Measurements from ENCODE around the gene EYA4. TPM values are rescaled to one million over a fixed set of nuclear protein-coding genes. Genes with fewer than 3 reads are reported as not detected.

Gene EYA4
- total and polyA plus RNA-seq, 2 donors (not counting 1 experiment from before 2014, with no cell fraction given) = 4.6 to 38.0 TPM

- H3K36me3 ChIP-seq (ENCODE audit: control insufficient read depth, insufficient read depth, low read length) = no peaks in the 10 kb centered on the region
- no peak overlapping the region for H3K27ac ChIP-seq (ENCODE audit: insufficient read depth, low read length)
- no peaks in the 10 kb centered on the region for H3K79me2 ChIP-seq (ENCODE audit: control insufficient read depth, insufficient read depth, low read length)
- no peak for DNase-seq (ENCODE audit: low read depth in 2 of 2)
- no peaks in the 10 kb centered on the region for H3K27me3 ChIP-seq (ENCODE audit: control insufficient read depth, insufficient read depth, low read length)
- no peak overlapping the region for H2AFZ ChIP-seq (ENCODE audit: low read length)
- no peaks in the 10 kb centered on the region for H4K20me1 ChIP-seq (ENCODE audit: control insufficient read depth, extremely low read depth, insufficient read depth, low read length)
- H3K4me1 ChIP-seq (ENCODE audit: control insufficient read depth, extremely low read depth, insufficient read depth, low read length) = no peaks in the 10 kb centered on the region
- H3K9me3 ChIP-seq (ENCODE audit: control insufficient read depth, insufficient read depth, low read depth, low read length) = no peaks in the 10 kb centered on the region
- H3K4me3 ChIP-seq (replicated peaks in 1 of 4; ENCODE audit: control extremely low read depth in 1 of 4, insufficient read depth in 1 of 4, low read depth in 3 of 4, low read length in 4 of 4) = no peak overlapping the region
- no peak overlapping the region for H3K4me2 ChIP-seq (ENCODE audit: extremely low read depth, insufficient read depth, low read length)
- H3K9ac ChIP-seq (ENCODE audit: insufficient read depth, low read length) = no peak overlapping the region
- TF ChIP-seq EZH2 (IDR thresholded peaks at IDR 0.05; ENCODE audit: low read length, missing control alignments) = no peak
- TF ChIP-seq, protein P1, sequence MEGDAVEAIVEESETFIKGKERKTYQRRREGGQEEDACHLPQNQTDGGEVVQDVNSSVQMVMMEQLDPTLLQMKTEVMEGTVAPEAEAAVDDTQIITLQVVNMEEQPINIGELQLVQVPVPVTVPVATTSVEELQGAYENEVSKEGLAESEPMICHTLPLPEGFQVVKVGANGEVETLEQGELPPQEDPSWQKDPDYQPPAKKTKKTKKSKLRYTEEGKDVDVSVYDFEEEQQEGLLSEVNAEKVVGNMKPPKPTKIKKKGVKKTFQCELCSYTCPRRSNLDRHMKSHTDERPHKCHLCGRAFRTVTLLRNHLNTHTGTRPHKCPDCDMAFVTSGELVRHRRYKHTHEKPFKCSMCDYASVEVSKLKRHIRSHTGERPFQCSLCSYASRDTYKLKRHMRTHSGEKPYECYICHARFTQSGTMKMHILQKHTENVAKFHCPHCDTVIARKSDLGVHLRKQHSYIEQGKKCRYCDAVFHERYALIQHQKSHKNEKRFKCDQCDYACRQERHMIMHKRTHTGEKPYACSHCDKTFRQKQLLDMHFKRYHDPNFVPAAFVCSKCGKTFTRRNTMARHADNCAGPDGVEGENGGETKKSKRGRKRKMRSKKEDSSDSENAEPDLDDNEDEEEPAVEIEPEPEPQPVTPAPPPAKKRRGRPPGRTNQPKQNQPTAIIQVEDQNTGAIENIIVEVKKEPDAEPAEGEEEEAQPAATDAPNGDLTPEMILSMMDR (conservative IDR thresholded peaks at IDR 0.05 in 1 of 2, IDR thresholded peaks at IDR 0.05 in 1 of 2; ENCODE audit: low read depth in 1 of 2, low read length in 2 of 2) = no peak
Measured at GRCh38 chr6:133532908-133533307, 291.8 kb downstream of the EYA4 start.

DNA sequence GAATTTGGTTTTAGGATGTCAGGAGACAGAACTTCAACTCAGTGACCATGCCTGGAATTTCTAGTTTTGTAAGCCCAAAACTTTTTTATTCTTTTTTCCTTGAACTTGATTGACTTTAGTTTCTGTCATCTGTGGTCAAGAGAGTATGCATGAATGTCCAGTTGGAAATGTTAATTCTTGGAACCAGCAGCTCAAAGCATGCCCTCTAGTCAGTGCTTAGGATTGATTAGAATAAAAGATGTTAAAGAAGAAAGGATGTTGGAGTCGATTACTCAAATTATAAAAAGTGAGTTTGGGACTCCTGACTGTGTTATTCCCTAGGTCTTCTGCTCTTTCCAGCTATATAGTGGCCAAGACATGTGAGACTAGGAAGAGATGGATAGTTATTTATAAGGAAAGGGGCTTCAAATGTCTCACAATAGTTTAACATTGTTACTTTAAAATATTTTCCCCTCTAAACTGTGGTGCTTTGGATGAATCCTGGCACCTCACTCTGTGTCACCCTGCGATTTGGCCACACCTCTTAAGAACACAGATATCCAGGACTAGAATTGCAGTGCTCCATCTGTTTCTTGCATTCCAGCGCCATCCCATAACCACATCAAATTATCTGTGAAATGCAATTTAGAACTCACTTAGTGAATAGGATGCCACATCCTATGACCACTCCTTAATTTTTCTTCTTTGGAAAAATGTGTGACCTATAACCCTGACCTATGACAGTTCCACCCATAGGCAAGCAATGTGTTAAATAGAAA, 298.5 kb downstream of the EYA4 start:
- Histone ChIP-seq H3K79me2 (ENCODE audit: control insufficient read depth, insufficient read depth, low read length) (no peaks in the 10 kb centered on the region), H4K20me1 (ENCODE audit: control insufficient read depth, extremely low read depth, insufficient read depth, low read length) (no peaks in the 10 kb centered on the region), H3K4me3 (replicated peaks in 1 of 4; ENCODE audit: control extremely low read depth in 1 of 4, insufficient read depth in 1 of 4, low read depth in 3 of 4, low read length in 4 of 4) (no peak overlapping the region), H2AFZ (ENCODE audit: low read length) (no peak overlapping the region), H3K9ac (ENCODE audit: insufficient read depth, low read length) (no peak overlapping the region), H3K9me3 (ENCODE audit: control insufficient read depth, insufficient read depth, low read depth, low read length) (no peaks in the 10 kb centered on the region), H3K27me3 (ENCODE audit: control insufficient read depth, insufficient read depth, low read length) (no peaks in the 10 kb centered on the region), H3K36me3 (ENCODE audit: control insufficient read depth, insufficient read depth, low read length) (no peaks in the 10 kb centered on the region), H3K27ac (ENCODE audit: insufficient read depth, low read length) (no peak overlapping the region), H3K4me1 (ENCODE audit: control insufficient read depth, extremely low read depth, insufficient read depth, low read length) (no peaks in the 10 kb centered on the region), H3K4me2 (ENCODE audit: extremely low read depth, insufficient read depth, low read length) (no peak overlapping the region)
- TF ChIP-seq EZH2 (IDR thresholded peaks at IDR 0.05; ENCODE audit: low read length, missing control alignments) = no peak
- TF ChIP-seq, protein P1 (conservative IDR thresholded peaks at IDR 0.05 in 1 of 2, IDR thresholded peaks at IDR 0.05 in 1 of 2; ENCODE audit: low read depth in 1 of 2, low read length in 2 of 2) = no peak
- DNase-seq (ENCODE audit: low read depth in 2 of 2) = peak in 1 of 2 donors; percentile 20

DNA sequence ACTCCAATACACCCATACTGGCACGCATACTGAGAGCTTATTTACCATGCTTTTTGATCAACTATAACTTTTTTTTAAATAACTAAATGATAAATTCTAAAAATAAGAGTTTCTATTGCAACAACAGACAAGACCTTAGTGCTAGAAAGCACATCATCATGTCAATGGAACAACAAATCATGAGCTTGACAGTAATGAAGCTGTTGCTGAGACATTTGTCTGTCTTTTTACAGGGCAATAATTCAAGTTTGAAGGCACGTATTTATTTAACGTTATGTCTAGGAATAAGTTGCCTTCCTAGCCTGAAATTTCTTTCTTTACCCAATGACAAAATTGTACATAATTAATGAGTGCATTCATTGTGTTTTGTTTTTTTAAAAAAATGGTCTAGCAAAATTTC, 299.2 kb downstream of the EYA4 start:
- H3K4me3 ChIP-seq (replicated peaks in 1 of 4; ENCODE audit: control extremely low read depth in 1 of 4, insufficient read depth in 1 of 4, low read depth in 3 of 4, low read length in 4 of 4) = no peak overlapping the region
- no peak for DNase-seq (ENCODE audit: low read depth in 2 of 2)
- no peaks in the 10 kb centered on the region for H3K4me1 ChIP-seq (ENCODE audit: control insufficient read depth, extremely low read depth, insufficient read depth, low read length)
- no peaks in the 10 kb centered on the region for H3K79me2 ChIP-seq (ENCODE audit: control insufficient read depth, insufficient read depth, low read length)
- H3K27ac ChIP-seq (ENCODE audit: insufficient read depth, low read length) = no peak overlapping the region
- no peaks in the 10 kb centered on the region for H3K27me3 ChIP-seq (ENCODE audit: control insufficient read depth, insufficient read depth, low read length)
- TF ChIP-seq, protein P1 (conservative IDR thresholded peaks at IDR 0.05 in 1 of 2, IDR thresholded peaks at IDR 0.05 in 1 of 2; ENCODE audit: low read depth in 1 of 2, low read length in 2 of 2) = no peak
- no peak for TF ChIP-seq EZH2 (IDR thresholded peaks at IDR 0.05; ENCODE audit: low read length, missing control alignments)
- no peak overlapping the region for H2AFZ ChIP-seq (ENCODE audit: low read length)
- no peaks in the 10 kb centered on the region for H3K9me3 ChIP-seq (ENCODE audit: control insufficient read depth, insufficient read depth, low read depth, low read length)
- no peaks in the 10 kb centered on the region for H4K20me1 ChIP-seq (ENCODE audit: control insufficient read depth, extremely low read depth, insufficient read depth, low read length)
- no peaks in the 10 kb centered on the region for H3K36me3 ChIP-seq (ENCODE audit: control insufficient read depth, insufficient read depth, low read length)
- no peak overlapping the region for H3K4me2 ChIP-seq (ENCODE audit: extremely low read depth, insufficient read depth, low read length)
- H3K9ac ChIP-seq (ENCODE audit: insufficient read depth, low read length) = no peak overlapping the region
